Epithelial cell of esophagus (primary cell): ENCODE measurements around the gene SLC25A13.
A peak's percentile ranks its signal among the peaks of the same experiment; 100 is the strongest.

ENCODE experiments used
- DNase-seq: peaks from one replicate; pipeline ENCODE4 v3.0.0; 2010; ENCODE audit warnings: low read depth
- H3K4me3 ChIP-seq: 2 replicates; pipeline ENCODE4 v1.5.1; 2011; ENCODE audit warnings: mild to moderate bottlenecking, low read length, control low read depth
- TF ChIP-seq, protein P1 (sequence below): IDR thresholded peaks from 2 replicates; pipeline ENCODE4 v1.5.1; 2011; ENCODE audit warnings: low read depth, mild to moderate bottlenecking, low read length, control low read depth, inconsistent platforms; ENCODE audit not compliant: insufficient read depth; ENCODE audit errors: missing control alignments

Gene SLC25A13

DNA sequence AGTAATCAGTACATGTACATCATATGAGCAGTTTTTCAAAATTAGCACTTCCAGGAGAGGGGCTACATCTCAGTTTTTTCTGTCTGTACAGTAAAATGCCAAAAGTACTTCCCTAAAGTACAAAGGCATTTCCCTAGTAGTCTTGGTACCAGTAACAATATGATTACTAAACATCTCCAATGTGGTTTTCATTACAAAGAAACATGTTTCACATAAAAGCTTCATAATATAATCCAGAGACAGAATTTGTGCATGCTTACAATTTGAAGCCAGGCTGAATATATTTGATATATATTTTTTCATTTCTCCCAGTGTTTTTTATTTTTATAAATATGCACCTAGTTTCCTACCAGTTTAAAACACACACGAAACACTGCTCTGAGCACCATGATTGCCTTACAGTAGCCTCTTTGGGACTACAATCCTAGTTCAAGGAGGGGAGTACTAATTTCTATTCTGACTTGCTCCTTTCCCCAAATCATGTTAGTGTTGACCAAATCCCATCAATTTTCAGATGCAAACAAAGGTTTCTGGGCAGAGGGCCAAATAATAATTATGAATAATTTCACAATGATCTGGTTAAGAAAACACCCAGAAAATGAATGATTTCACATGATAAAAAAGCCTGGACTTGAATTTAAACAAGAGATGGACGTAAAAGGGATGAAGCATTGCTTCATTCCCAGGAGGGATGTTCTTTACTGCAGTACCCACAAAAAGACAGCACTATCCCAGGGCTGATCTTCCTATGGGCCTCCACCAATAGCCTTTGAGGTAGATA is 201.3 kb downstream of the SLC25A13 start:
- peak; percentile 4 for DNase-seq
- TF ChIP-seq, protein P1, sequence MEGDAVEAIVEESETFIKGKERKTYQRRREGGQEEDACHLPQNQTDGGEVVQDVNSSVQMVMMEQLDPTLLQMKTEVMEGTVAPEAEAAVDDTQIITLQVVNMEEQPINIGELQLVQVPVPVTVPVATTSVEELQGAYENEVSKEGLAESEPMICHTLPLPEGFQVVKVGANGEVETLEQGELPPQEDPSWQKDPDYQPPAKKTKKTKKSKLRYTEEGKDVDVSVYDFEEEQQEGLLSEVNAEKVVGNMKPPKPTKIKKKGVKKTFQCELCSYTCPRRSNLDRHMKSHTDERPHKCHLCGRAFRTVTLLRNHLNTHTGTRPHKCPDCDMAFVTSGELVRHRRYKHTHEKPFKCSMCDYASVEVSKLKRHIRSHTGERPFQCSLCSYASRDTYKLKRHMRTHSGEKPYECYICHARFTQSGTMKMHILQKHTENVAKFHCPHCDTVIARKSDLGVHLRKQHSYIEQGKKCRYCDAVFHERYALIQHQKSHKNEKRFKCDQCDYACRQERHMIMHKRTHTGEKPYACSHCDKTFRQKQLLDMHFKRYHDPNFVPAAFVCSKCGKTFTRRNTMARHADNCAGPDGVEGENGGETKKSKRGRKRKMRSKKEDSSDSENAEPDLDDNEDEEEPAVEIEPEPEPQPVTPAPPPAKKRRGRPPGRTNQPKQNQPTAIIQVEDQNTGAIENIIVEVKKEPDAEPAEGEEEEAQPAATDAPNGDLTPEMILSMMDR, result no peak
- no peak overlapping the region for H3K4me3 ChIP-seq

DNA sequence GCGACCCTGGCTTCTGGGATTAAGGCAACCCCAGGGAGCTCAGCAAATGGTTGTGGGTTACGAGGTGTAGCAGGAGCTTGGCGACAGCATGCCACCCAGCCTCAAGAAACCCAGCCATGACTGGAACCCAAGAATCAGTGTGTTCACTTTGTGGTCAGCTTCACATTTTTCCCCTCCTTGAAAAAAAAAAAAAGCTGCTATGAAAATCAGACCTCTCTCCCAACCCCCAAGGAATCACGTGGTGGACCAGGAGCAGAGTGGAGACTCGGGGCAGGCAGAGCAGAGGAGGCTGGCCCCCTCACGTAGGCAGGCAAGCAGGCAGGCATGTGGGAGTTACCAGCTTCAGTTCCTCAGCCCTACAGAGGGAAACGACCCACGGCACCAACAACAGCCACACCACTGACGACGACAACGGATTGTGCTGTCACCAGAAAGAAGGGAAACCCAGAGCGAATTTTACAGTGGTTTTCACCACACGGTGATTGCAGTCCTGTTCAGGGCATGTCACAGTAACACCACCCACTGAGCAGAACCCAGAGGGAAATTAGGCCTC is 203.4 kb downstream of the SLC25A13 start:
- no peak for DNase-seq
- TF ChIP-seq, protein P1, result no peak
- no peak overlapping the region for H3K4me3 ChIP-seq

- TF ChIP-seq, protein P1, result no peak
- no peak overlapping the region for H3K4me3 ChIP-seq
- DNase-seq, result no peak
Measured at GRCh38 chr7:96116173-96116572, 205.7 kb downstream of the SLC25A13 start.

DNA sequence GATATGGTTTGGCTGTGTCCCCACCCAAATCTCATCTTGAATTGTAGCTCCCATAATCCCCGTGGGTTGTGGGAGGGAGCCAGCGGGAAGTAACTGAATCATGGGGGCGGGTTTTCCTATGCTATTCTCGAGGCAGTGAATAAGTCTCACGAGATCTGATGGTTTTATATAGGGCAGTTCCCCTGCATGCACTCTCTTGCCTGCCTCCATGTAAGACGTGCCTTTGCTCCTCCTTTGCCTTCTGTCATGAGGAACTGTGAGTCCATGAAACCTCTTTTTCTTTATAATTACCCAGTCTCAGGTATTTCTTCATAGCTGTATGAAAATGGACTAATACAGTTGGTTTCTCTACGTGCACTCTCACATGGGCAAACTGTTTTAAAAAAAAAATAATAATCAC is 207.7 kb downstream of the SLC25A13 start:
- TF ChIP-seq, protein P1, result no peak
- no peak for DNase-seq
- H3K4me3 ChIP-seq, result no peak overlapping the region

DNA sequence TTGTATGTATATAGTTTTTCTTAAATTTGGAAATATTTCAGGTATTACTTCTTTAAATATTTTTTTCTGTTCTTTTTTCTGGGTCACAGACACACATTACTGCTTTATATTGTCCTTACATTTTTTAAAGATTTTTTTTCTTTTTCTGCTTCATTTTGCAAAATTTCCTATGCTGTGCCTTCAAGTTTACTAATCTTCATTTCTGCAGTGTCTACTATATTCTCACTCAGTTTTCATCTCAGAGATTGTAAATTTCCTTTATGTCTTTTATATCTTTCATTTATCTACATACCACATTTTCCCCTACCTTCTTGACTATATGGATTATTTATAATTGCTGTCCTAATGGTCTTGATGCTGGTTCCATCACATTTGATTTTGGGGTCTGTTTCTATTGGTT is 210.5 kb downstream of the SLC25A13 start:
- TF ChIP-seq, protein P1, result no peak
- DNase-seq, result no peak
- no peak overlapping the region for H3K4me3 ChIP-seq

GRCh38 chr7:96104984-96105383 is 216.9 kb downstream of the SLC25A13 start:
- H3K4me3 ChIP-seq, result no peak overlapping the region
- DNase-seq, result no peak
- TF ChIP-seq, protein P1, result no peak

DNA sequence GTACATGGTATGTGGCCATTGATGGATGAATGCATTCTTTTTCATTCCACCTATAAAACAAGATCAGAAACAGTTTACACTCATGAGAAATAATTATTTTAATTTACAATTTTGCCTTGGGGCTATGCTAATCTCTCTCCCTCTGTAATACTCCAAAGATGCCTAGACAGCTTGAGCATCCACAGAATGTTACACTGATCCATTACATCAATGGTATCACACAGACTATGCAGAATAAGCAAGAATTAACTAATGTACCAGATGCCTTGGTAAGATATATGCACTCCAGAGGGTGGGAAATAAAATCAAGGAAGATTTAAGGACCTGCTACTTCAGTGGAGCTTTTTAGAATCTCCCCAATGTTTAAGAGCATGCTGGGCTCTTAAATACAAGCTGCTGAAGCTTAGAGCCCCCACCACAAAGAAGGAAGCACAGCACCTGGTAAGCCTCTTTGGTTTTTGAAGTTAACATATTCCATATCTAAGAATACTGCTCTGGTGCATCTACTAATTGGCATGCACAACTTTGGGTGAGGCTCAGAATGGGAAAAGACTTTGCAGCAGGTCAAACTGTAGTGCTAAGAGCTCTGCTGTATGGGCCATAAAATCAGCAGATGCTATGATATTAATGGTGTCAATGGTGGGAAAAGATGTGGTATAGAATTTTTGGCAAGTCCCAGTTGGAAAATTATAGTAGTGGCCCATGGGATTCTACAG is 219.6 kb downstream of the SLC25A13 start:
- TF ChIP-seq, protein P1, result no peak
- no peak for DNase-seq
- H3K4me3 ChIP-seq, result no peak overlapping the region
